Fibroblast of mammary gland (primary cell): Measurements from ENCODE around the gene NRSN2.
A peak's percentile ranks its signal among the peaks of the same experiment; 100 is the strongest.

ENCODE experiments used
- DNase-seq: peaks from one replicate; pipeline ENCODE4 v3.0.0-alpha.2; 2010; ENCODE audit warnings: low read depth
- H3K4me3 ChIP-seq: 2 replicates; pipeline ENCODE4 v1.5.1; 2011; ENCODE audit warnings: low read depth, mild to moderate bottlenecking, low read length, moderate library complexity; ENCODE audit not compliant: control insufficient read depth
- CTCF ChIP-seq: conservative IDR thresholded peaks from 2 replicates; pipeline ENCODE4 v1.5.1; 2011; ENCODE audit warnings: low read depth, low read length, inconsistent platforms; ENCODE audit not compliant: control insufficient read depth, insufficient read depth

NRSN2 gene

GRCh38 chr20:308427-309038, 38.4 kb upstream of the NRSN2 start:
- no peak for DNase-seq
- TF ChIP-seq CTCF: no peak
- H3K4me3 ChIP-seq: no peak overlapping the region

GRCh38 chr20:309306-309840, 37.5 kb upstream of the NRSN2 start:
- peak overlapping the region; percentile 55 for H3K4me3 ChIP-seq
- DNase-seq: peak; percentile 50
- no peak for TF ChIP-seq CTCF

GRCh38 chr20:309841-310644, 36.9 kb upstream of the NRSN2 start:
- peak overlapping the region; percentile 55 for H3K4me3 ChIP-seq
- TF ChIP-seq CTCF: no peak
- DNase-seq: peak; percentile 99

GRCh38 chr20:310645-311044, 36.3 kb upstream of the NRSN2 start:
- no peak overlapping the region for H3K4me3 ChIP-seq
- no peak for DNase-seq
- no peak for TF ChIP-seq CTCF

GRCh38 chr20:311609-312008, 35.3 kb upstream of the NRSN2 start:
- DNase-seq: peak; percentile 70
- no peak overlapping the region for H3K4me3 ChIP-seq
- TF ChIP-seq CTCF: no peak

GRCh38 chr20:312067-312466, 34.8 kb upstream of the NRSN2 start:
- no peak overlapping the region for H3K4me3 ChIP-seq
- DNase-seq: no peak
- no peak for TF ChIP-seq CTCF
